Thyroid gland (tissue), 4 donors: ENCODE results near the gene DCAF8L2.

ENCODE experiments used
- CTCF ChIP-seq, 6 experiments: fragments of 200-600 bp in 3 of 6; fragments of 450-650 bp in 3 of 6; sonication (generic) in 3 of 6; IDR thresholded peaks; one replicate each; pipeline ENCODE4 v1.5.1; 2016 to 2019; ENCODE audit warnings: antibody characterized with exemption in 6 of 6, mild to moderate bottlenecking in 2 of 6, inconsistent platforms in 1 of 6, moderate library complexity in 1 of 6
- POLR2A ChIP-seq, 2 donors: fragments of 450-650 bp; IDR thresholded peaks; one replicate each; pipeline ENCODE4 v1.6.1; 2017; ENCODE audit warnings: antibody characterized with exemption in 2 of 2, mild to moderate bottlenecking in 2 of 2, moderate library complexity in 1 of 2

GRCh38 chrX:27680726-27681125 lies 90.6 kb downstream of the DCAF8L2 start:
- TF ChIP-seq POLR2A (IDR thresholded peaks at IDR 0.05) (no peak), CTCF (IDR thresholded peaks at IDR 0.05) (no peak)
